ENCODE data around the gene ARFGAP3.

The ARFGAP3 gene

DNA sequence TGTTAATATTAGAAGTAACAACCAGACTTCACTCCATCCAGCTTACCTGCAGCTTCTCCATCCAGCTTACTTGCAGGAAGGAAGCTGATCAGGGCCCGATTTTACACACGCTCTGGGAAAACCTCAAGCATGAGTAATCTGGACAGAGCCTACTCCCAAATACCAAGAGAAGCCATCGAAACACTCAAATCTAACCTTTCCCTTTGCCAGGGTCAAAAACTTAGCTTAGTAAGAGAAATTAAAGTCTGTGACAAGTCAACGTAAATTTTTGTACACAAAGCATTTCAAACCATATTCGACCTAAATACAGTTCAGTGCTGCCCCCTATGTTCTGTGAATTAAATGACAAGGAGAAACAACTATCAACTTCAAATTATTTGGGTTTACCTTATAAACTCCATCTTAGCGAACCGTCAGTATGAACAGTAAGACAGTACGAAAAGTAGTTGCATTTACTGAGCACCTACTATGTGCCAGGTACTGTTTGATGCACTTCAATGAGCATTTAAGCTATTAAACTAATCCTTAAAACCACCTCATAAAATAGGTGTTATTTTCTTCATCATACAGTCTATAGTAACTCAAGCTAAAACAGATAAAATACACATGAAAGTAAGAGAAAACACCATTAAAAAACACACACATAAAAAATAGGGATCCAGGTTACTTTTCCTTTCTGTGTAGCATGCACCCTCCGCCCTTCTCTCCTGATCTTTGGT lies 36.9 kb downstream of the ARFGAP3 start:
- DNase-seq (ENCODE audit: low read depth, low spot score): no peak

DNA sequence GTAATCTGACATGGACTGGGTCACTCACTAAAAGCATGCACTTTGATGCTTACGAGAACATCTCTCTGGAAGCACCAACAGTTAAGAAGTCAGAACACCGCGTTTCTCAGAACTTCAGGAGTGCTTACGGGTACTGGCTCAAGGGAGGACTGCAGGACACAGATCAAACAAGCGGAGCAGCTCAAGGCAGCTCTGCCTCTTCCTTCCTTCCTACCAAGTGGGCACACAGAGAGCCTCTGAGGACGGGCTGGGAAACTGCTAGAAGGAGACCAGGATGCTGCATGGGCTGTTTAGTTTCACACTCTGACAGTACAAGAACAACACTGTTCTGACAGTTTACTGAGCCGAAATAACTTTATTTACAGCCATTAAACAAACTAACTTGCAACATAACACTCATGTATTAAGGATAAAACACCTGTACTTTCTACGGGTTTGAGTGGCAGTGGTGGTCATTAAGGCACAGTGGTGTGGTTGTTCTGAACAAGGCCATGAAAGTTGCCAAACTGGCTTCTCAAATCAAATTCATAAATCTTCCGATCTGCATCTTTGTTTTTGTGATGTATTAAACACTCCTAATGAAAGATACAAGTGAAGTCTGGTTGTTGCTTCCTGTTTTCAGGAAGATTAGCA lies 37.5 kb downstream of the ARFGAP3 start:
- DNase-seq (ENCODE audit: low read depth, low spot score): no peak

DNA sequence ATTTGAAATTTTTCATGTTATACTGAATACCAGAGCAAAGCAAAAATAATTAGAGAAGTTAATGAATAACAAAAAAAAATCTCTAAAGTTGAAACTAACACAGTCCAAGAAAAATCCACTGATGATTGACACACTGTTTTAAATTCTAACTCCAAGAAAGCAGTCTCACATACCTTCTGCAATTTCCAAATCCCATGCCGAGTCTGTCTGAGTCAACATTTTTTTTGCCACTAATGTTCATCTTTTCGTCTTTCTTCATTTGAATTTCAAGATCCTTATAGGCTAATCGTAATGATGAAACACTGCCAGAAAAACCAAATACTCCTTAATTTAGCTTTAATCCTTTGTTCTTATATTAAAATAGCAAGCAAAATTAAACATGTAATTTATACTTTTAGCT lies 39.5 kb downstream of the ARFGAP3 start:
- no peak for DNase-seq (ENCODE audit: low read depth, low spot score)

DNA sequence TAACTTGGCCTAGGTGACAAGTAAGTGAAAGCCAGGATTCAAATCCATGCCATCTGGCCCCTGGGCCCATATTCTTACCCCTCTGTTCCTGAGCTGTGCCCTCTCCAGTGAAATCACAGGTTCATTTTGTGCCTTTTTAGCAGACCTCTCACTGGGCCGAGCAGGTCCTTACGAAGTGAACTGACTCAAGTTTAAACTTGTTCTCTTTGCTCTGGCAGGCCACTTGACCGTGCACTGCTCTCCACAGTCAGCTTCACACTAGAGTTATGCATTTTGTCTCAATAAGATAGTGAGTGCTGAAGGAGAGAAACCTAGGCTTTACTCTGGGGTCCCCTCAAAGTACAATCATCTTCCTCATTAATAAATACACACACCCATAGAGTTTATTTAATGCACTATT lies 40.7 kb downstream of the ARFGAP3 start:
- no peak for DNase-seq (ENCODE audit: low read depth, low spot score)

DNA sequence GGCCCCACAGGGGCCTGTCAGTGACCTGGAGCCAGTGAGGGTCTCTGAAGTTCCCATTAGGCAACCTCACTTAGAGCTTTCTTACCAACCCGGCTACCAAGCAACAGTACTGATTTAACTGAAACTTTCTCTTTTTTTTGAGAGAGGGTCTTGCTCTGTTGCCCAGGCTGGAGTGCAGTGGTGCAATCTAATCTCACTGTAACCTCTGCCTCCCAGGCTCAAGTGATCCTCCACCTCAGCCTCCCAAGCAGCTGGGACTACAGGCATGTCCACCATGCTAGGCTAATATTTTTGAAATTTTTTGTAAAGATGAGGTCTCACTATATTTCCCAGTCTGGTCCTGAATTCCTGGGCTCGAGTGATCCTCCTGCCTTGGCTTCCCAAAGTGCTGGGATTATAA lies 42.5 kb downstream of the ARFGAP3 start:
- no peak for DNase-seq (ENCODE audit: low read depth, low spot score)

DNA sequence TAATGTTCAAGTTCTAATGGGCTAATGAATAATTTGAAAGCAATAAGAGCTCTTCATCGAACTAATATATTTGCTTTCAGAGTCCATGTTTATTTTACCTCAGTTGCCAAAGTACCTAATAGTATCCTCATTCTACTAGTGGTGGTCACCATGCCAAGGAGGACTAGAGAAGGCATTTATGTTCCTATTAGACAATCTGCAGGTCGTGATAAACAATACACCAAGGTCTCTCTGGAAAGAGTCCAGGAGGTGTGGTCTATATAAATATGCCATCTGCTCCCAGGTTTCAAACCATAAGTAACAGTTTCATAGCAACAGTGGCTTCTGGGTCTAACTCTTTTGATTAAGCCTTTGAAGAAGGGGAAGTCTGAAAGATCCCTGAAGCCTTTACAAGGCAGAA lies 42.9 kb downstream of the ARFGAP3 start:
- no peak for DNase-seq (ENCODE audit: low read depth, low spot score)

DNA sequence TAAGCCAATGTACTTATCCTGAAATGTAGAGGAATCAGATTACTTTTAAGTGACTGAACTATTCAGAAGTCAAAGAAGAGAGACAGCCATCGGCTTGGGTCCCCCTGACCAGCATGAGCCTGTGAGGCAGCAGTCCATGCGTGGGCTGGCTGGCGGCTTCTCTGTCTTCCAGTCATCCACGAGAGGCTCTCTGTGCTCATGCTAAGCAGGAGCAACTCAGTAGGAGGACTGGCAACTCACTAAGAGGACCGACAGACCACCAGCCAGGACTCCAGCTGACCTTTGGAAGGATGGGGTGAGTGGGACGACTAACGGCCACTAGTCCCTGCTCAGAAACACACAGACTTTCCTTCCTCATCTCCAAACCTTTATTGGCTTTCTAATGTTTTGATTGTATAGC lies 43.6 kb downstream of the ARFGAP3 start:
- no peak for DNase-seq (ENCODE audit: low read depth, low spot score)

DNA sequence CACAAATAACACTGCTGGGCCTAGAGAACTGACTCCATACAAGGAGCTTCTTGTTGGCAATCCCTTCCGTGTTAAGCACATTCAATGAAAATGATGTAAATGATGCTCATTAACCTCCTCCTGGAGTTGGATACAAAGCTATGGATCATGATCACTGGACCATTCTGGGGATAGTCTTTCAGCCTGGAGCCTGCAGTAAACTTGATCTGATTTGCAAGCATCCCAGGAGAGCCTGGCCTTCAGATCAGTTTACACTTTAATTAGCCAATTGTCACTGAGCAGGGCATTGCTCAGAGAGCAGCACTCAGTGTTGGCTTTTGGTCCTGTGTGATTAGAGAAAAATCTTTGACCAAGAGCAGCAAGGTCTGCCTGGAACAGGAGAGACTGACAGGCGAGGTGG lies 45.6 kb downstream of the ARFGAP3 start:
- no peak for DNase-seq (ENCODE audit: low read depth, low spot score)

DNA sequence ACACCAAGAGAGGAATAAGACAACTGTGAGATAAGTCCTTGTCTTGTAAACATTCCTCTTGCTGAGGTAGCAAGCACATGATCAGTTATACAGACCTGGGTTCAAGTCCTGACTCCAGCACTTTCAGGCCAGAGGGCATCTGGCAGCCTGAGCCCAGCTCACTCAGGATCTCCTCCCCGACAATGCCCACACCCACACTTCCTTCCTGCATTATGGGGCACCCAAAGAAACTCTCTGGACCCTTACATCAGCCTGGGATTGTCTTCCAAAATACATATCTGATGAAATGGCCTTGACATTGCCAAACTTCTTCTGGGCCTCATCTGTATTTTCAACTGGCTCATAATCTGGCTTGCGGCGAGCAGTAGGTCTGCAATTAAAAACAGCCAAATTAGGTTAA lies 48.6 kb downstream of the ARFGAP3 start:
- no peak for DNase-seq (ENCODE audit: low read depth, low spot score)

DNA sequence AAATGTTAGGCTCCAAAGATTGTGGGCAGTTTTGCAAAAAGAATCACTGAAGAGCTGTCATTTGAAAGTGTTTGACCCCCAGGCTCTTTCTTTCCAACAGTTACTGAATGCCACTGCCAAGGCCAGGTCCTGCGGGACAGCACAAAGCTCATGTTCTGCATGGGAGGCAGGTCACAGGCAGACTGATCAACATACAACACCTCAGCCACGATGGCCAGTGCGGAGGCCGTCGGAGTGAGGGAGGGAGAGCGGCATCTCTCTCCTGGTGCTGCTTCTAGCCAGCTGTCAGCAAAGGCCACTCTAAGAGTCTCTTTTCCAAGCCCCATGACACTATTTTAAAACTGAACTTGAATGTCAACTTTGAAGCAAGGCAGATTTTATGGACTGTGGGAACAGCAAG lies 49.9 kb downstream of the ARFGAP3 start:
- DNase-seq (ENCODE audit: low read depth, low spot score): no peak

DNA sequence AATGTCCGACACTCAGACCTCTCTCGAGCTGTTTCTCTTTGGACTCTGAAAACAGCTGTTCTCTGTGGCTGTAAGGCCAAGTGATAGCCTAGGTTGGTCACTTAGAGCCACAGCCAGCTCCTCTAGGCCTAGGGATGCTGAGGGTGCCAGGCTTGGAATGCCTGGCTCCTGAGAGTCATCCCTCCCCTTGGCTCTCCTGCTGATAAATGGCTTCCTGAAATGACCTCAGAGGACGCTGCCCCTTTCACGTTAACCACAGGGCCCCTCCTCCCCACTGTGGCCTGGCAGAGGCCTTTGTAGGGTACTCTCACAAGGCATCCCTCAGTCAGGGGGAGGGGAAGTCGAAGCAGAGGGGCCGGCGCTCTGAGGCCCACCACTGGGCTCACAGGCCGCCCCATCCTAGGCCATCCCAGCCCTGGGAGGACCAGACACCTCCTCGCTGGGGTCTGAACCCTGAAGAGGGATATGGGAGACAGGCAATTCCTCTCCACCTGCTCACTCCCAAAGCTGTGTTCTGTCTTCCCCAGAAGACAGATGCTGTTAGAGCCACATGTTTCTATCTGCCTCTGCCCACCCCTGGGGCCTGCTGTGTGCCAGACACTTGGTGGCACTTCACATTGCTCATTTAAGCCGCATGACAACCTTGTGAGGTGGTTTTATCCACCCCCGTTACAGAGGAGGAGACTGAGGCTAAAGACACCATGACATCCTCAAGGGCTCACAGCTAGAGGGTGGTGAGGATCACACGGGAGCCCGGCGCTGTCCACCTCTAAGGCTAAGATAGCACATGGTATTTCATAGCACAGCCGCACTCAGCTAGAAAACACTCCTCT lies 50.9 kb downstream of the ARFGAP3 start:
- DNase-seq (ENCODE audit: low read depth, low spot score): no peak

DNA sequence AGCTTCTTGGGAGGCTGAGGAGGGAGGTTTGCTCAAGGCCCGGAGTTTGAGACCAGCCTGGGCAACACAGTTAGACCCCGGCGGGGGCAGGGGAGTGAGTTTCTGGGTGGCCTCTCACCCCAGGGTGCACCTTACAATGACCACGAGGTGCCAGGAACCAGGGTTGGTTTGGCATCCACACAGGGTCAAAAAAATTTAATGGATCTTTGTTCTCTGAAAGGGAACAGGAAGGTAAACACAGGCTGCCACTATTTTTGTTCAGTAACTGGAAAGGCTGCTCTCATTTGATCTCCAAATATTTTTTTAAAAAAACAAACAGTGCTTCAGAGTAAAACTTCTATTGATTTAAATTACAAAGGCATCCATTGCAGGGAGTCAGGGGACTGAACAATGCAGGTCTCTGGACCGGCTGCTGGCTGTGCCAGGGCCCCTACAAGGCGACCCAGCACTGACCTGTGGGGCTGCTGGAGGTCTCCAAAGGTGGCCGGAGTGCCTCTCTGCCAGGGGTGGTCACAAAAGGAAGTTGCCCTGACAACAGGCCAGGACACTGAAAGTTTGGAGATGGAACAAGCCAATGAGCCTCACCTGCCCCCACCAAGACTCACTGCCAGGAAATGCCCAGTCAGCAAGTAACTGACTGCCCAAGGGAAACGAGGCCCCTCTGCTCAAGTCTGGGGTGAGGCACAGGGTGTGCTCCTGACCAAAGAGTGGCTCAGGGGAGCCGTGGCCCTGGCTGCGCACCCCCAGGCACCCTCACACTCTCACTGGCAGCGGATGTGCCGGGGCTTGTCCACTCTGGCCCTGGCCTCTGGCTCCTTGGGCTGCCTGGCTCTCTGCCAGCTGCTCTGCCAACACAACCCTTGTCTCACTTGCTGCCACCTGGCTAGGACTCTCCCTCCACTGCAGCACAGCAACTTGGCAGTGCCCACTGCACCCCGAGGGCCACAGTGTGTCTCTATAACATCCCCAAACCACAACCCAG lies 51.8 kb downstream of the ARFGAP3 start:
- DNase-seq (ENCODE audit: low read depth, low spot score): no peak

DNA sequence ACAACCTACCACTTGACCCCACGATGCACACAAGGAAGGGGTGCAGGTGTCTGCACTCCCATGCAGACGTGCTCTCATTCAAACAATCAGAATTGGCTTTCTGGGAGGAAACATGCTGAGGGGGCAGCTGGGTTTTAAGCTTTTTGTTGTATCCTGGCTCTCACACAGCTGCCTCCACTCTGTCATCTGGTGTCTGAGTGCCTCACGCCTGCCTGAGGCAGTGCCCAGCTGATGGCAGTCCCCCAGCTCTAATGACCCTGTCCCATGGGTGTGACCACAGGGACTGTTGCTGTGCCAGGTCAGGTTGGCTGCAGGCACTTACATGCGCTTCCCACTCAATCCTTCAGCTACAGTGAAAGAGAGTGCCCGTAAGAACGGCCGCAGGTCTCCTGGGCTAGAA lies 53.7 kb downstream of the ARFGAP3 start:
- DNase-seq (ENCODE audit: low read depth, low spot score): no peak

DNA sequence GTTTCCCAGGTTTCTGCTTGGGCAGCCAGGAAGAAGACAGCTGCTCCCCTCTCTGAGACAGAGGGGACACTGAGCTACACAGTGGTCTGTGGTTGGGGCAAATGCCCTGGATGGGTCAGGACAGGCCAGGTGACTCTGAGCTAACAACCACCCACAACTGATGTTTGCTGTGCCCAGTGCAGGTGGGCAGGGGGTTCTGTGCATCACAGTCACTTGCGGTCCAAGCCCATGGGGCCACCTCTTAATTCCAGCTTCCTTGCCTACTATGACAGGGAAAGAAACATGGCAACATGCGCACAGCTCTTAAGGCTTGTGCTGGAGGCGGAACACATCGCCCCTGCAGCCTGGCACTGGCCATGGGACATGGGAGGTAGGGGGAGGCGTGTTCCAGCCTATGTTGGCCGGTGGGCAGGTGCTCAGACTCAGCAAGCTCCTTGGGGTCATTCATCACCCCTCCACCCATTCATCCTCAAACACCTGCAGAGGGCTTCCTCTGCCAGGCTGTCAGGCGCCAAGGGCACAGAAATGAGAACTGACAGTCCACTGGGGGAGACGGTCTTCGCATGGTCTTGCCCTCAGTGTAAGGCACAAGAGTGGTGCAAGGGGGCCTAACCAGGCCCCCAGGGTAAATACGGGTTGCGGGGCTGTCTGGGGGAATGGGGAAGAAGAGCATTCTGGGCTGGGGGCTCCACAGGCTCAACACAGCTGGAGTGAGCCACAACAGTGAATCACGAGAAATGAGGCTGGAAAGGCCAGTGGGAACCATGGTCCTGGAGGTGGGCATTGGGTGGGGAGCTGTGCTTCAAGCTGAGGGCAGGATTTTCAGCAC lies 55.6 kb downstream of the ARFGAP3 start:
- DNase-seq (ENCODE audit: low read depth, low spot score): no peak

DNA sequence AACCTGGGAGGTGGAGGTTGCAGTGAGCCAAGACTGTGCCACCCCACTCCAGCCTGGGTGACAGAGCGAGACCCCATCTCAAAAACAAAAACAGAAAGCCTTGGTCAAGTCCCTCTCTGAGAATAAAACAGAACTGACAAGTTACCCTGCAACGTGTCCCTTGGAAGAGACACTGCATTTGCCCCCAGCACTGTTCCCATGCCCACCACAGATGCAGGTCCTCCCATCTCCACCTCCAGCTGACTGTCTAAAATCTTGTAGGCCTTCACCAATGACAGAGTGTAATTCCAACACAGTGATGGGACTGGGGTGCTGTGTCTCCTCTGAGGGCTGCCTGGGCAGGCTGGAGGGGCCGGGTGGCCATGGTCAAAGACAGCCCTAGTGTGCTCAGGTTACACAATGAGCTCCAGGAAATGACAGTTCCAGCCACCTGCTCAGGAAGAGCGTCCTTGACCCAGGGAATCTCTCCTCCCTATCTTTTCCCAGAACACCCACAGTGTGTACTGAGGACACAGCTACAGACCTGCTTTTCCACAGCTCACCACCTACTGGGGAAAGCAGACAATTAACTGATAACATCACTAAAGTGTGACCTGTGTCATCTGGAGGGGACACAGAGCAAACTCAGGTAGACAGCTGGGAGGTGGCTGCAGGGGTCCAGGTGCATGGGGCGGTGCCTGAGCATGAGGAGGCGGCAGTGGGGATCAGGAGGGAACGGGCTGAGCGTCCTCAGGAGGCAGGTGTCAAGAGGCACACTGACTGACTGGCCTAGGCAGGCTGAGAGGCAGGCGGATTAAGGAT lies 56.4 kb downstream of the ARFGAP3 start:
- DNase-seq (ENCODE audit: low read depth, low spot score): no peak

DNA sequence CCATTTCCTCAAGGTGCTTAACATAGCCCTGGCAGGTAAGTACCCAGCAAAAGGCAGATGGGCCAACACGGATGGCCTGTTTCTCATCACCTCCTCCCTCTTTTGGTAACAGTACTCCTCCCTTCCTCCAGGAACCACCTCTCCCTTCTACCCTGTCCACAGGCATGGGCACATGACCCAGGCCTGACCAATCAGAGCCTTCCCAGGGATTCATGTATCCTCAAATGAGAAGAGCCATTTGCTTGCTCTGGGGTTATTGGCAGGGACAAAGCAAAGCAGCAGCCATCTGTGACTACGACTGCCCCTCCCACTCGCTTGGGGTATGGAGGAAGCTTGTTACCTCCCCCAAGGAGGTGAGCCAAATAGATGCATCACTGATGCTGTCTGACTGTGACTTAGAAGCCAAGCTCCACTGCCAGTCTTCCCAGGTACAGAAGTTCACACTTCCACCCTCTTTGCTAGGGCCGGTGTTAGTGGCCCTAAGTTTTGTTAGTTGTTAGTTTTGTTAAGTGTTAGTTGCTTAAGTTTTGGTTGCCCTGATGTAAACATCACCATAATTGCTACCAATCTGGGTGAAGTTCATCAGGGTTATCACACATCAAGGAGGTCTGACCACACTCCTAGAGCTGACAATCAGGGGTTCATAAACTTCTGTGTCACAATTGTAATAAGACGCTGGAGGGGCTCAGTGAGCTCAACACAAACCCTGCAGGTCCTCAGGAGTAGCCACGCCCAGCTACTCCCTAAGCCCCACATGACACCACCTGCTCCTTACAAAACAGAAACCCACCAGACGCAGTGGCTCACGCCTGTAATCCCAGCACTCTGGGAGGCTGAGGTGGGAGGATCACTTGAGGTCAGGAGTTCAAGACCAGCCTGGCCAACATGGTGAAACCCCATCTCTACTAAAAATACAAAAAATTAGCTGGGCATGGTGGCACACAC lies 57.3 kb downstream of the ARFGAP3 start:
- no peak for DNase-seq (ENCODE audit: low read depth, low spot score)

DNA sequence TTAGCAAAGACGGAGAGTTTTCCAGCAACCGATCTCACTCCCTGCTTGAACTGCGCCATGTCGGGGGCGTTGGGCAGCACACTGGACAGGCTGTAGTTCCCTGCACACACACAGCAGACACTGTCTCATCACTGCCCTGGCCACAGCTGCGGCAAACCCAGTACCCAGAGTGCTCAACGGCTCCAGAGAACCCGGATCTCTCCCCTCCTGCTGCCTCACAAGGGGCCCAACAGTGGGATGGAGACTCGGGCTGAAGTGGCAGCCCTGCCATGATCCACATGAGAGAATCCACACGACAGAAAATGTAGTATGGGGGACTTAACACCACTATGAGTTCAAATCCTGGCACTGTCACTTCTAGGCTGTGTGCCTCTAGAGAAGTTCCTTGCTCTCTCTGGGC lies 58.0 kb downstream of the ARFGAP3 start:
- DNase-seq (ENCODE audit: low read depth, low spot score): no peak

DNA sequence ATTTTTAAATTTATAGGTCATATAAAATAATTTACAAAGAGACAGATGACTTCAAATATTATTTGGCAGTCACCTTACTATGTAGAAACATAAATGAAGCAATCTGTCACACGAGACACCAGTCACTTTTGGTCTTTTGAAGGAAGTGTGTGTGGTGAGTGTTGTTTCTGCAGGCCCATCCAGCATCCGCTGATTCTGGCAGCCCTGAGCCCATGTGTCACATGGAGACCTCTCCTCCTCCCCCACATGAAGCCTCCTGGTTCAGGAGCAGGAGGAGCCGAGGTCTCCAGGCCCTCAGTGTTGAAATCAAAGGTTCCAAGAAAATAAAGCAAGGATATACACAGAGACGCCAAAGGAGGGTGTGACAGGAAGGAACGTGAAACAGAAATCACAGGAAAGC lies 60.1 kb downstream of the ARFGAP3 start:
- DNase-seq (ENCODE audit: low read depth, low spot score): no peak

DNA sequence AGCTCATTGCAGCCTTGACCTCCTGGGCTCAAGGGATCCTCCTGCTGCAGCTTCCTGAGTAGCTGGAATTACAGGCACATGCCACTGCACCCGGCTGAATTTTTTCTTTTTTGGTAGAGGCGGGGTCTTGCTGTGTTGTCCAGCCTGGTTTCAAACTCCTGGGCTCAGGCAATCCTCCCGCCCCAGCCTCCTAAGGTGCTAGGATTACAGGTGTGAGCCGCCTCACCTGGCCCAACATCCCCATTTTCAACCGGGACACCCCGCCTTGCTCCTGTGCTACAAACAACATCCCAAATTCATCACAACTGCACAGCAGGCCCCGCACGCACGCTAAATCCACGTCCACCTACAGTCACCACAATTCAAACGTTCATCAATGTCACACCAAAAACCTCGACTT lies 61.0 kb downstream of the ARFGAP3 start:
- no peak for DNase-seq (ENCODE audit: low read depth, low spot score)

All from activated CD4-positive, CD25-positive, alpha-beta regulatory T cell treated with anti-CD3 and anti-CD28 coated beads, Interleukin-2, amount 50 U/mL, for 16 hours (primary cell).